ENCODE data around the gene NAV2. TPM values are rescaled to one million over a fixed set of nuclear protein-coding genes. Genes with fewer than 3 reads are reported as not detected.

NAV2 gene
- total RNA-seq, 1 donor from 2014 or later, result 9.6 TPM

GRCh38 chr11:20132667-20133039, 420.0 kb downstream of the NAV2 start:
- no peak overlapping the region for H3K27ac ChIP-seq
- Mint-ChIP-seq H3K27ac (no peak overlapping the region), H3K4me3 (no peak overlapping the region), H3K4me1 (peaks cover 9% of the 10 kb centered on the region), H3K9me3 (peaks cover 2% of the 10 kb centered on the region), H3K36me3 (no peaks in the 10 kb centered on the region), H3K27me3 (ENCODE audit: insufficient read depth, low read depth) (peaks cover 29% of the 10 kb centered on the region)
- H3K9ac ChIP-seq, result no peak overlapping the region
- H3K4me3 ChIP-seq, result no peak overlapping the region
- peaks cover 11% of the 10 kb centered on the region for H3F3A ChIP-seq (ENCODE audit: low read depth)
- H3K4me1 ChIP-seq, result no peaks in the 10 kb centered on the region
- no peak for DNase-seq (ENCODE audit: low spot score)
- H3K4me2 ChIP-seq, result no peak overlapping the region
- H4K20me1 ChIP-seq (ENCODE audit: low read depth), result no peaks in the 10 kb centered on the region
- H2AFZ ChIP-seq (replicated peaks), result no peak overlapping the region
- H3K36me3 ChIP-seq, result no peaks in the 10 kb centered on the region
- H3K9me3 ChIP-seq (ENCODE audit: low read depth), result no peaks in the 10 kb centered on the region
- TF ChIP-seq EZH2 (IDR thresholded peaks at IDR 0.05) (no peak), CTCF (IDR thresholded peaks at IDR 0.05) (peak; percentile 8)
- peaks cover 9% of the 10 kb centered on the region for H3K27me3 ChIP-seq
- no peaks in the 10 kb centered on the region for H3K79me2 ChIP-seq (ENCODE audit: low read depth)

GRCh38 chr11:20134991-20135736, 422.5 kb downstream of the NAV2 start:
- H3K9me3 ChIP-seq (ENCODE audit: low read depth), result no peaks in the 10 kb centered on the region
- H3K27me3 ChIP-seq, result peaks cover 9% of the 10 kb centered on the region
- Mint-ChIP-seq H3K9me3 (peaks cover 2% of the 10 kb centered on the region), H3K36me3 (no peaks in the 10 kb centered on the region), H3K27ac (no peak overlapping the region), H3K4me3 (no peak overlapping the region), H3K4me1 (peaks cover 3% of the 10 kb centered on the region), H3K27me3 (ENCODE audit: insufficient read depth, low read depth) (peaks cover 26% of the 10 kb centered on the region)
- DNase-seq (ENCODE audit: low spot score), result no peak
- no peaks in the 10 kb centered on the region for H3K36me3 ChIP-seq
- H3K9ac ChIP-seq, result no peak overlapping the region
- H3K4me2 ChIP-seq, result no peak overlapping the region
- no peak overlapping the region for H2AFZ ChIP-seq (replicated peaks)
- TF ChIP-seq EZH2 (IDR thresholded peaks at IDR 0.05) (no peak), CTCF (IDR thresholded peaks at IDR 0.05) (no peak)
- no peak overlapping the region for H3K27ac ChIP-seq
- no peaks in the 10 kb centered on the region for H3K4me1 ChIP-seq
- H3F3A ChIP-seq (ENCODE audit: low read depth), result peaks cover 6% of the 10 kb centered on the region
- H3K4me3 ChIP-seq, result no peak overlapping the region
- H3K79me2 ChIP-seq (ENCODE audit: low read depth), result no peaks in the 10 kb centered on the region
- no peaks in the 10 kb centered on the region for H4K20me1 ChIP-seq (ENCODE audit: low read depth)

- Histone ChIP-seq H3K9ac (no peak overlapping the region), H3K27me3 (no peaks in the 10 kb centered on the region), H3K4me3 (no peak overlapping the region), H3F3A (ENCODE audit: low read depth) (peaks cover 5% of the 10 kb centered on the region), H3K27ac (no peak overlapping the region), H4K20me1 (ENCODE audit: low read depth) (no peaks in the 10 kb centered on the region), H3K36me3 (no peaks in the 10 kb centered on the region), H3K79me2 (ENCODE audit: low read depth) (no peaks in the 10 kb centered on the region), H3K4me2 (no peak overlapping the region), H3K9me3 (ENCODE audit: low read depth) (peaks cover 6% of the 10 kb centered on the region), H2AFZ (replicated peaks) (no peak overlapping the region), H3K4me1 (peaks cover 3% of the 10 kb centered on the region)
- DNase-seq (ENCODE audit: low spot score), result no peak
- Mint-ChIP-seq H3K36me3 (no peaks in the 10 kb centered on the region), H3K27me3 (ENCODE audit: insufficient read depth, low read depth) (peaks cover 19% of the 10 kb centered on the region), H3K9me3 (peaks cover 8% of the 10 kb centered on the region), H3K4me3 (no peak overlapping the region), H3K4me1 (peaks cover under 1% of the 10 kb centered on the region), H3K27ac (no peak overlapping the region)
- no peak for TF ChIP-seq EZH2phosphoT487 (IDR thresholded peaks at IDR 0.05)
- TF ChIP-seq EZH2 (IDR thresholded peaks at IDR 0.05), result no peak
- TF ChIP-seq CTCF (IDR thresholded peaks at IDR 0.05), result no peak
Measured at GRCh38 chr11:20137637-20138036, 425.0 kb downstream of the NAV2 start.

Data from neural progenitor cell (in vitro differentiated cells).